NT2/D1 (cell line): Measurements from ENCODE around the gene RPL21.

Experiments
- DNase-seq: peaks from one replicate; pipeline ENCODE4 v3.0.0-alpha.2; 2011; ENCODE audit warnings: low read depth, low spot score
- H3K27me3 ChIP-seq: 2 replicates; pipeline ENCODE4 v1.6.0; 2011; ENCODE audit warnings: mild to moderate bottlenecking; ENCODE audit not compliant: insufficient read length, insufficient read depth
- H3K36me3 ChIP-seq: 2 replicates; pipeline ENCODE4 v1.6.1; 2011; ENCODE audit warnings: mild to moderate bottlenecking, low read length, mixed read lengths; ENCODE audit not compliant: insufficient read depth, insufficient read length
- H3K4me1 ChIP-seq: 2 replicates; pipeline ENCODE4 v1.5.1; 2011; ENCODE audit not compliant: insufficient read depth, insufficient read length
- H3K4me3 ChIP-seq: 2 replicates; pipeline ENCODE4 v1.5.1; 2011; ENCODE audit warnings: low read depth; ENCODE audit not compliant: insufficient read length
- H3K9ac ChIP-seq: 2 replicates; pipeline ENCODE4 v1.6.0; 2011; ENCODE audit warnings: low read depth; ENCODE audit not compliant: insufficient read length
- H3K9me3 ChIP-seq: 2 replicates; pipeline ENCODE4 v1.5.1; 2011; ENCODE audit warnings: mild to moderate bottlenecking, low read length; ENCODE audit not compliant: insufficient read depth
- SUZ12 ChIP-seq: IDR thresholded peaks from 2 replicates; pipeline ENCODE4 v1.6.1; 2011; ENCODE audit not compliant: insufficient read length, insufficient read depth; ENCODE audit errors: extremely low read depth
- YY1 ChIP-seq: IDR thresholded peaks from 2 replicates; pipeline ENCODE4 v1.6.1; 2011; ENCODE audit not compliant: insufficient read length, insufficient read depth
- ZNF274 ChIP-seq: IDR thresholded peaks from 2 replicates; pipeline ENCODE4 v1.6.1; 2011; ENCODE audit warnings: mild to moderate bottlenecking, low read depth, low read length

The RPL21 gene

GRCh38 chr13:27245610-27246009, 5.7 kb upstream of the RPL21 start:
- H3K9ac ChIP-seq = no peak overlapping the region
- no peak for TF ChIP-seq YY1
- no peak for TF ChIP-seq SUZ12
- TF ChIP-seq ZNF274 = no peak
- H3K36me3 ChIP-seq = peaks cover 12% of the 10 kb centered on the region
- no peaks in the 10 kb centered on the region for H3K27me3 ChIP-seq
- no peaks in the 10 kb centered on the region for H3K4me1 ChIP-seq
- H3K4me3 ChIP-seq = no peak overlapping the region
- H3K9me3 ChIP-seq = no peaks in the 10 kb centered on the region
- DNase-seq = peak; percentile 55

DNA sequence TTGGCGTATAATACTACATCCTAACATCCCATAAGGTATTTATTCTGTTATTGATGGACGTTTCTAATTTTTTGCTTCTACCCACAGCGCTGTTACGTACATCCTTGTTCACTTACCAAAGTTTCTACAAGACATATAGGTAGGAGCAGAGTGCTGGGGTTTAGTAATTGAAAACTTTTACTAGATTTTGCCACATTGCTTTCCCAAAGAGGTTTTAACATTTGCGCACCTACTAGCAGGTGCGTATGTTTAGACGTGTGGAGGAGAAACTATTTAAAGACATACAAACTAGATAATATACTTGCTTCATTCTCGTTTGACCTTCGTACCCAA, 559 bp upstream of the RPL21 start:
- peaks cover 42% of the 10 kb centered on the region for H3K36me3 ChIP-seq
- H3K9me3 ChIP-seq = no peaks in the 10 kb centered on the region
- TF ChIP-seq ZNF274 = no peak
- no peak for TF ChIP-seq YY1
- TF ChIP-seq SUZ12 = no peak
- H3K4me1 ChIP-seq = no peaks in the 10 kb centered on the region
- no peak for DNase-seq
- peak overlapping the region; percentile 89 for H3K4me3 ChIP-seq
- H3K27me3 ChIP-seq = no peaks in the 10 kb centered on the region
- H3K9ac ChIP-seq = peak overlapping the region; percentile 98

DNA sequence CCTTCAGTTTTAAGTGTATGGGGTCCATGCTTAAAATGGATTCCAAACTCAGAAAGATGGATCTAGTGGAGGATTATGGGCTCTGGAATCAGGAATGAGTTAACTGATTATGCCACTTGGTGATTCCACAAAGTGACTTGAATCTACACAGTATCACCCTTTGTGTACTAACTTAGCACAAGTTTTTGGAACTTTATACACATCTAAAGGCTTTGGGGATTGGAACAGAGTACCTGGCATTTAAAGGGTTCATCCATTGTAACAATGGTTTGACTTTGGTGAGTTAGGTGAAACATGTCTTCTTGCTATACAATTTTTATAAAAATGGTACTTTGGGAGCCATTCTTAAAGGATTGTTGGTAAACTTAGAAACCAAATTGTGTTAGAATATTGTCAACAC, 1.1 kb downstream of the RPL21 start:
- no peaks in the 10 kb centered on the region for H3K9me3 ChIP-seq
- no peaks in the 10 kb centered on the region for H3K27me3 ChIP-seq
- no peak for DNase-seq
- peak overlapping the region; percentile 89 for H3K4me3 ChIP-seq
- H3K4me1 ChIP-seq = no peaks in the 10 kb centered on the region
- TF ChIP-seq ZNF274 (no peak), YY1 (no peak), SUZ12 (no peak)
- H3K9ac ChIP-seq = peak overlapping the region; percentile 98
- peaks cover 59% of the 10 kb centered on the region for H3K36me3 ChIP-seq

DNA sequence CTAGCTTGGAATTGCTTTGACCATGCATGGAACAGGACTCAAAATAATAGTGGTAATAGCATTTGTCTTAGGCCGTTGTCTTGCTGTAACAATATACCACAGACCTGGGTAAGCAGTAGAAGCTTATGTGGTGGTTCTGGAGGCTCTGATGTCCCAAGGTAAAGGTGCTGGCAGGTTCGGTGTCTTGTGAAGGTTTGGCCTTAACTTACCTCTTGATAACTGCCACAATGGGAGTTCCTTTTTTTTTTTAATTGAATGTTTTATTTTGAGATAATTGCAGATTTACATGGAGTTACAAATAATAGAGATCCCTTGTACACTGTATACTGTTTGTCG, 5.8 kb downstream of the RPL21 start:
- DNase-seq = no peak
- Histone ChIP-seq H3K36me3 (peaks cover 68% of the 10 kb centered on the region), H3K4me1 (no peaks in the 10 kb centered on the region), H3K9ac (no peak overlapping the region), H3K27me3 (no peaks in the 10 kb centered on the region), H3K9me3 (no peaks in the 10 kb centered on the region), H3K4me3 (no peak overlapping the region)
- TF ChIP-seq SUZ12 (no peak), ZNF274 (no peak), YY1 (no peak)

DNA sequence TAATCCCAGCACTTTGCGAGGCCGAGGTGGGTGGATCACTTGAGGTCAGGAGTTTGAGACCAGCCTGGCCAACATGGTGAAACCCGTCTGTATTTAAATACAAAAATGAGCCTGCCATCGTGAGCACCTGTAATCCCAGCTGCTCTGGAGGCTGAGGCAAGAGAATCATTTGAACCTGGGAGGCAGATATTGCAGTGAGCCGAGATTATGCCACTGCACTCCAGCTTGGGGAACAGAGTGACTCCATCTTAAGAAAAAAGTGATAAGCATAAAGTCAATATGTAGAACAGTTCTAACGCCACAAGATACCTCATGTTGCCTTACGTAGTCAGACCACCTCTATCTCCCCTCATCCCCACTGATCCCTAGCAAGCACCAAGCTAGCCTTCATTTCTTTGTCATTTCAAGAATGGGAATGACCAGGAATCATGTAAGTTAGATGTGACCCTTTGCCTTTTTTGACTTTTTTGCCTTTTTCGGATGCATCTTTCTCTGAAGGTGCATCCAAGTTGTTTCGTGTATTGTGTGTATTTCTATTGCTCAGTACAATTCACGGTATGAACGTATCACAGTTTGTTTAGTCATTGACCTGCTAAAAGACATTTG, 6.4 kb downstream of the RPL21 start:
- Histone ChIP-seq H3K27me3 (no peaks in the 10 kb centered on the region), H3K36me3 (peaks cover 63% of the 10 kb centered on the region), H3K4me1 (no peaks in the 10 kb centered on the region), H3K4me3 (no peak overlapping the region), H3K9ac (no peak overlapping the region), H3K9me3 (no peaks in the 10 kb centered on the region)
- DNase-seq = no peak
- TF ChIP-seq ZNF274 = no peak
- TF ChIP-seq YY1 = no peak
- no peak for TF ChIP-seq SUZ12

- no peak for TF ChIP-seq SUZ12
- TF ChIP-seq YY1 = no peak
- no peak for TF ChIP-seq ZNF274
- no peak for DNase-seq
- Histone ChIP-seq H3K9ac (no peak overlapping the region), H3K27me3 (no peaks in the 10 kb centered on the region), H3K9me3 (no peaks in the 10 kb centered on the region), H3K36me3 (peaks cover 57% of the 10 kb centered on the region), H3K4me3 (no peak overlapping the region), H3K4me1 (no peaks in the 10 kb centered on the region)
Measured at GRCh38 chr13:27258637-27259386, 7.5 kb downstream of the RPL21 start.

- H3K4me3 ChIP-seq = no peak overlapping the region
- DNase-seq = no peak
- no peaks in the 10 kb centered on the region for H3K27me3 ChIP-seq
- H3K9me3 ChIP-seq = no peaks in the 10 kb centered on the region
- no peaks in the 10 kb centered on the region for H3K4me1 ChIP-seq
- H3K9ac ChIP-seq = no peak overlapping the region
- TF ChIP-seq ZNF274 (no peak), SUZ12 (no peak), YY1 (no peak)
- H3K36me3 ChIP-seq = peaks cover 47% of the 10 kb centered on the region
Measured at GRCh38 chr13:27259831-27260230, 8.5 kb downstream of the RPL21 start.

GRCh38 chr13:27261396-27261795, 10.0 kb downstream of the RPL21 start:
- H3K4me1 ChIP-seq = no peaks in the 10 kb centered on the region
- H3K9me3 ChIP-seq = no peaks in the 10 kb centered on the region
- TF ChIP-seq ZNF274 = no peak
- no peak for TF ChIP-seq SUZ12
- no peak for TF ChIP-seq YY1
- peaks cover 31% of the 10 kb centered on the region for H3K36me3 ChIP-seq
- DNase-seq = no peak
- H3K27me3 ChIP-seq = no peaks in the 10 kb centered on the region
- no peak overlapping the region for H3K9ac ChIP-seq
- no peak overlapping the region for H3K4me3 ChIP-seq
